ENCODE data around the gene PROX1.

PROX1 gene

DNA sequence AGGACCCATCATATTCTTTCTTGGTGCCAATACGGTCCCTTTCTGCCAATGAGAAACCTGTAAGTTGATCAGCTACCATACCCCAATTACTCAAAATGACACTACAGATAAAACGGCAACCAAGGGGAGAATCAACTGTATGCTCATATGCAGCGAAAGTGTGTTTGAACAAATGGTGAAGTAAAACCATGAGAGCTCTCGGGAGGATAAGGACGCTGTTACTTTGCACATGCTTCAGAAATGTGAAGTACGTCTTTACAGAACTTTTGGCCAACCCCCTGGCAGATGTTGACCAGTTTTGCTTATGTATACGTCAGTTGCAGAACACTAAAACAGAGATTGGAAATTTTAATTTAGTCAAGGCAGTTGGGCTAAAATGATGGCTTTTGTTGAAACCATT lies 79.6 kb downstream of the PROX1 start:
- H3K27me3 ChIP-seq (ENCODE audit: low read depth, low read length) = no peaks in the 10 kb centered on the region
- no peaks in the 10 kb centered on the region for H3K9me3 ChIP-seq (ENCODE audit: control insufficient read depth in 1 of 2, low read length in 2 of 2)
- no peaks in the 10 kb centered on the region for H3K36me3 ChIP-seq (ENCODE audit: control insufficient read depth in 1 of 2, insufficient read depth in 2 of 2, low read length in 2 of 2)
- H3K4me3 ChIP-seq (ENCODE audit: low read depth in 1 of 2, low read length in 2 of 2) = no peak overlapping the region
- H3K4me1 ChIP-seq (ENCODE audit: control insufficient read depth in 1 of 2, insufficient read depth in 2 of 2, low read length in 2 of 2) = no peaks in the 10 kb centered on the region
- H3K27ac ChIP-seq (ENCODE audit: low read length) = no peak overlapping the region

DNA sequence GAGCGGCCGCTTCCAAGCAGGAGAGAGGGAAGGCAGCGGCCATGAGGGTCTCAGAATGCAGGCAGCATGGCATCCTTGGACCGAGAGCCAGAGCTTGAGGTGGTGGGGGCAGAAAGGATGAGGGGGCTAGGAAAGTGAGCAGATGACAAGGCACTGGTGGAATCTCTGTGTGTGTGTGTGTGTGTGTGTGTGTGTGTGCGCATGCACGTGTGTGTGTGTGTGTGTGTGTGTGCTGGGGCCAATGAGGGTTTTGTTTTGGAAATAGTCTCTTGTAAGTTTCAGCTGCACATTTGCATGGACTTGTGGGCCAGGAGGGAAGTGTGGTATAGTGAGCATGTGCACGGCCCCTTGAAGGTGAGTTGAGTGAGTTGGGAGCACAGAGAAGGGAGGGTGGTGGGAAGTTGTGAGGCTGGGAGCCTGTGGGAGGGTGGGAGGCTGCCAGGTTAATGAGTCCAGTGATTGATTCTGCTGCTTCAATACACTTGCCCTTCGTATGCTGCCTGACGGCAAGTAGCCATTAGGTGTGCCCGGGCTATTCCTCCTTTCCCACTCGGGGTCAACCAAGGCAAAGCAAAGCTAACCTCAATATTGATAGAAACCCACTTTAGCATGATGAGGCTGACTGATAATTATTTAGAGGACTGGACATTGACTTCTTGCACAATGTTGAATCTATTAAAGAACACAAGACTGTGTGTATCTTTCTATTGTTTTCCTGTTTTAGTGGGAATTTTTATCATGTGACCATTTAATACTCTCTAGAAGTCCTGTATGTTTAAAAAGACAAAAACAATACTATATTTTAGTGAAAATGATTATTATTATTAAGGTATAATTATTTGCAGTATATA lies 80.3 kb downstream of the PROX1 start:
- Histone ChIP-seq H3K36me3 (ENCODE audit: control insufficient read depth in 1 of 2, insufficient read depth in 2 of 2, low read length in 2 of 2) (no peaks in the 10 kb centered on the region), H3K4me1 (ENCODE audit: control insufficient read depth in 1 of 2, insufficient read depth in 2 of 2, low read length in 2 of 2) (no peaks in the 10 kb centered on the region), H3K27me3 (ENCODE audit: low read depth, low read length) (no peaks in the 10 kb centered on the region), H3K27ac (ENCODE audit: low read length) (no peak overlapping the region), H3K4me3 (ENCODE audit: low read depth in 1 of 2, low read length in 2 of 2) (no peak overlapping the region), H3K9me3 (ENCODE audit: control insufficient read depth in 1 of 2, low read length in 2 of 2) (no peaks in the 10 kb centered on the region)

DNA sequence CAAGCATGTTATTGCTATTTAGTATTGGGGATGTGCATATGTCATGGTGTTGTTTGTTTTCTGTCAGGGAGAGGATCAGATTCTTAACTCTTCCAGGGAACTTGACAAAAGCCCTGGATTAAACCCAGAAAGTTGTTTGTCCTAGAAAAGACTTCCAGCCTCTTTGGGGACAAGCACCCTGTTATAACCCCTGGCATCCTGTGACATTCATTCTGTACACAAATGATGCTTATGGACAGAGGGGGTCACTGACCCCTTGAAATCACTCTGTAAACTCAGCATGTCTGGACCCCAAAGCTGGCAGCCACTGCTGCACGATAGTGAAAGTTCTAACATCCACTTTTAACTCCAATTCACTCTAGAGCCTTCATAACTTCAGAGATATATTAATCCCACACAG lies 81.2 kb downstream of the PROX1 start:
- Histone ChIP-seq H3K4me3 (ENCODE audit: low read depth in 1 of 2, low read length in 2 of 2) (no peak overlapping the region), H3K4me1 (ENCODE audit: control insufficient read depth in 1 of 2, insufficient read depth in 2 of 2, low read length in 2 of 2) (no peaks in the 10 kb centered on the region), H3K27me3 (ENCODE audit: low read depth, low read length) (no peaks in the 10 kb centered on the region), H3K36me3 (ENCODE audit: control insufficient read depth in 1 of 2, insufficient read depth in 2 of 2, low read length in 2 of 2) (no peaks in the 10 kb centered on the region), H3K27ac (ENCODE audit: low read length) (no peak overlapping the region), H3K9me3 (ENCODE audit: control insufficient read depth in 1 of 2, low read length in 2 of 2) (no peaks in the 10 kb centered on the region)

DNA sequence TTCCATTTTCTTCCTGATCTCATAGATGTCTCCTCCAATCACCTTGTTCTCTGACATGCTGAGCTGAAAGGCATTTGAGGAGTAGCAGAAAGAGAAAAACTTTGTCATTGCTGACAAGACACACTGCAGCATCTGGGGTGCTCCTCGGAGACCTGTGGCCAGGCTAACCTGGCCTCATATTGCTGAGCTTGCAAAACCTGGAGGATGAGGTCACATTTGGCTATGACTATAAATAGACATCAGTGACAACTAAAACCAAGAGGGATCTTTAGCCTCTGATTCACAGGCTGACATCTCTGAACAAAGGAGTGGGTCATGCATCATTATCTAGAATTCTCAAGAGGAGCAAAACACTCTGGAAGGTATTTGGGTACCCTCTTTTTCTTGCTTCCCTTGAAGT lies 83.7 kb downstream of the PROX1 start:
- no peaks in the 10 kb centered on the region for H3K4me1 ChIP-seq (ENCODE audit: control insufficient read depth in 1 of 2, insufficient read depth in 2 of 2, low read length in 2 of 2)
- no peaks in the 10 kb centered on the region for H3K36me3 ChIP-seq (ENCODE audit: control insufficient read depth in 1 of 2, insufficient read depth in 2 of 2, low read length in 2 of 2)
- no peaks in the 10 kb centered on the region for H3K27me3 ChIP-seq (ENCODE audit: low read depth, low read length)
- H3K4me3 ChIP-seq (ENCODE audit: low read depth in 1 of 2, low read length in 2 of 2) = no peak overlapping the region
- H3K27ac ChIP-seq (ENCODE audit: low read length) = no peak overlapping the region
- H3K9me3 ChIP-seq (ENCODE audit: control insufficient read depth in 1 of 2, low read length in 2 of 2) = no peaks in the 10 kb centered on the region

DNA sequence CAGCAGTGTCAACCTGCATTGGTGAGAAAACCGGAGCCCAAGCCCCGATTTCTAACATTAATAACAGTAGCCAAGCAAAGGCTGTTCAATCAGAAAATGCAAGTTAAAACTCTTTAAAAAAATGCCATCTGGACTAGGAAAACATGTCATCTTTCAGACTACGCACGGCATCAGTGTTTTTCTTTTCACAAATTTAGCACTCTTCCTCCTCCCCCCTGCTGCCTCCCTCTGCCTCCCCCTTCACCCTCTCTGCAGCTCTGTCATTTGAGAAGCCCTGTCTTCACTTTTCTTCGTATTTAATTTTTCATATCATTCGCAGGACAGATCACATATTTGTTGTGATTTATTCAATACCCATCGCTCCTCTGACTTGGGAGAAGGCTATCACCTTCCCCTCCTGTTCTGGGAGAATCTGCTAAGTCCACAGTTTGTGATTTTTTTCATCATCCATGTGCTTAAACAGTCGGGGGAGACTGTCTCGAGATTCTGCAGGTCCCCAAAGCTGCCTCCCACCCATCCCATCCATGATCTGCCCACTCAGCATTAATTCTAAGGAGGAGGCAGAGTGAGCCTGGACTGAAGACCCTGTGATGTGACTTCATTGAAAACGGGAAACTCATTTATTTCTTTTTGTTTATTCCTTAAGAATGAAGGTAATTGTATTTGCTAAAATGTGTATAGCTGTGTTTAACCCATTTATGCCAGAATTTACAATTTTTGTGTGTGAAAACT lies 84.8 kb downstream of the PROX1 start:
- Histone ChIP-seq H3K9me3 (ENCODE audit: control insufficient read depth in 1 of 2, low read length in 2 of 2) (no peaks in the 10 kb centered on the region), H3K36me3 (ENCODE audit: control insufficient read depth in 1 of 2, insufficient read depth in 2 of 2, low read length in 2 of 2) (no peaks in the 10 kb centered on the region), H3K4me3 (ENCODE audit: low read depth in 1 of 2, low read length in 2 of 2) (no peak overlapping the region), H3K4me1 (ENCODE audit: control insufficient read depth in 1 of 2, insufficient read depth in 2 of 2, low read length in 2 of 2) (no peaks in the 10 kb centered on the region), H3K27me3 (ENCODE audit: low read depth, low read length) (no peaks in the 10 kb centered on the region), H3K27ac (ENCODE audit: low read length) (no peak overlapping the region)

DNA sequence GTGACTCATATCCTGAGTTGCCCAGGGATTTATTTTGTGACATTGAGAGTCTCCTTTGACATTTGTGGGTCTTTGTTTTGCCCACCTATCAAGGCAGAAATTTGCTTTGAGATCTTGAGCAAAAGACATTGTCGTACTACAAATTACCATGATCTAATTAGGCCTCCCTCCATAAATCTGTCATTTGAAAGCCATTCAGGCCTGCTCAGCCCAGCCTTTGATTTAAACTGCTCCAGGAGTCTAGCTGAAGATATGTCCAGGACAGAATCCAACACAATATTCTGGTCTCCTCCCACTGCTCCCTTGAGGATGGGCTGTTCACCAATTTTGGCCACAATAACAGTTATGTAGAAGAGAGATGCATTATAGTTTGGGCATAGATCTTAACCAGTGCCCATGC lies 86.7 kb downstream of the PROX1 start:
- H3K4me3 ChIP-seq (ENCODE audit: low read depth in 1 of 2, low read length in 2 of 2) = no peak overlapping the region
- no peak overlapping the region for H3K27ac ChIP-seq (ENCODE audit: low read length)
- no peaks in the 10 kb centered on the region for H3K9me3 ChIP-seq (ENCODE audit: control insufficient read depth in 1 of 2, low read length in 2 of 2)
- no peaks in the 10 kb centered on the region for H3K4me1 ChIP-seq (ENCODE audit: control insufficient read depth in 1 of 2, insufficient read depth in 2 of 2, low read length in 2 of 2)
- H3K36me3 ChIP-seq (ENCODE audit: control insufficient read depth in 1 of 2, insufficient read depth in 2 of 2, low read length in 2 of 2) = no peaks in the 10 kb centered on the region
- no peaks in the 10 kb centered on the region for H3K27me3 ChIP-seq (ENCODE audit: low read depth, low read length)

DNA sequence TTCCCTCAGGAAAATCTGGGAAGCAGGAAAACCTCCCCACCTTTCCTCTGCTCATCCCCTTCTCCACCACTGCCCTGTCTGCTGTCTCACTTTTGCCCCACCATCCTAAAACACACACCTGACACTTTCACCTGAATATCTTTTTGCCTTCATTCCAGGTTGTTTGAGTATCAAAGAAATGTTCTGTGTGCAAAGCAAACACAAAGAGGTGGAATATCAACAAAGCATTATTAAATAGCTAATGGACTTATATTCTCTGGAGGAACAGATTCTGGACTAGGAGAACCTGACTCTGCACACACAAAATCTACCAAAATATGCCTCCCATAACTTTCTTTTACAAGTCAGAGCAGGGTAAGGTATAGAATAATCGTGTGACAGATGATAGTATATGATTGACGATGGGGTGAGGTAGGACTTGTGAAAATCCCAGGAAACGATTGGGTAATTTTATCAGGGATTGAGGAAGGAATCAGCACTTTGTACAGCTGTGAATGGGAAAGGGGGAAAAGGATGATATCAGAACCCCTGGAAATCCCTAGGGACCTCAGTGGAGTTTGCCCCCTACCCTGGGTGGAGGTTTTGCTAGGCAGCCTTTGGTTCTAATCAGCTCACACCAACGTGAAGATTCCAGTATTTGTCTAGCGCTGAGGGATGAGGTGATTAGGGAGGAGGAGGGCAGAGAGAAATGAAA lies 87.7 kb downstream of the PROX1 start:
- Histone ChIP-seq H3K27ac (ENCODE audit: low read length) (no peak overlapping the region), H3K4me3 (ENCODE audit: low read depth in 1 of 2, low read length in 2 of 2) (no peak overlapping the region), H3K36me3 (ENCODE audit: control insufficient read depth in 1 of 2, insufficient read depth in 2 of 2, low read length in 2 of 2) (no peaks in the 10 kb centered on the region), H3K27me3 (ENCODE audit: low read depth, low read length) (no peaks in the 10 kb centered on the region), H3K4me1 (ENCODE audit: control insufficient read depth in 1 of 2, insufficient read depth in 2 of 2, low read length in 2 of 2) (no peaks in the 10 kb centered on the region), H3K9me3 (ENCODE audit: control insufficient read depth in 1 of 2, low read length in 2 of 2) (no peaks in the 10 kb centered on the region)

DNA sequence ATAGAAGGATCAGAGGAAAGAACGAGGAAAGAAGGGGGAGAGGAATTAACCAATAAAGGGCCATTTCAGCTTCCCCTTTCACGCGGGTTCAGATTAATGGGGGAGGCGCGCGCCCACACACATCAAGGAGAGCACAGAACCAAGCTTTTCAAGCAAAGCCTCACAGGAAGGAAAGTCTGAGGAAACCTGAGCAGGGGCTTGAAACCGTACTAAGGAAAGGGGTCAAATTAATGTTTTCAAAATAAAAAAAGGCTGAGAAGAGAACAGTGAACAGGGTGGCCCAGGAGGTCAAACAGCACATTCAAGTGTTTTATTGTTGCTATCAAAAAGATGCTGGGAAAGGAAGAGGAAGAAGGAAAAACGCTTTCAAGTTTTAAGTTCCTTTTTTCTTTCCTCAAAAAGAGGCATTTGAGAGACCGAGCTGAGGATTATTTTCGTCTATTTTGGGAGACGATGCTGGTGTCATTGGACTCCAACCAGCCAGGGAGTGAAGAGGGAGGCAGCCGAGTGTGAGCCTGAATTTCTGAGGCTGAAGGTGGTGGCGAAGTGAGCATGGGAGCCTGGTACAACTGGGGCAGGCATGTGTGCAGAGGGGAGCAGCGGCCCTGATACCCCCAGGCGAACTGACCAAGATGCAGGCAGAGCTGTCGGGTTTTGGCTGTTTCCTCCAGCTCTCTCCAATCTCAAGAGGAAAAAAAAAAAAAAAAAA lies 88.4 kb downstream of the PROX1 start:
- Histone ChIP-seq H3K9me3 (ENCODE audit: control insufficient read depth in 1 of 2, low read length in 2 of 2) (no peaks in the 10 kb centered on the region), H3K36me3 (ENCODE audit: control insufficient read depth in 1 of 2, insufficient read depth in 2 of 2, low read length in 2 of 2) (no peaks in the 10 kb centered on the region), H3K27me3 (ENCODE audit: low read depth, low read length) (no peaks in the 10 kb centered on the region), H3K4me3 (ENCODE audit: low read depth in 1 of 2, low read length in 2 of 2) (no peak overlapping the region), H3K4me1 (ENCODE audit: control insufficient read depth in 1 of 2, insufficient read depth in 2 of 2, low read length in 2 of 2) (no peaks in the 10 kb centered on the region), H3K27ac (ENCODE audit: low read length) (no peak overlapping the region)

DNA sequence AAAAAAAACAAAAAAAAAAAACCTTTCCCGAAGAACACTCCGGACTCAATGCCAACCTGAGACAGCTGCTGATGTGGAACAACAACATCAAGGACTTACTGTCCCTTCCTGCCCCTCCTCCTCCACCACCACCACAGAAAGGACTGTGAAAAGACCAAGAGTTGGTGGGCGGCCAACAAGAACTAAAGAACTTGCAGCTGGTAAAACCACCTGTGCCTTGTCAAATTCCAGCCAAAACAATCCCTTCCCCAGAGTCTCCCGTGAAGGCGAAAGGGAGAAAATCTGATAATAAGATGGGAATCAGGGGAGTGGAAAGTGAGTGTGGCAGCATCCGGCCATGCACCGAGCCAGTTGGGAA lies 88.9 kb downstream of the PROX1 start:
- Histone ChIP-seq H3K4me1 (ENCODE audit: control insufficient read depth in 1 of 2, insufficient read depth in 2 of 2, low read length in 2 of 2) (no peaks in the 10 kb centered on the region), H3K36me3 (ENCODE audit: control insufficient read depth in 1 of 2, insufficient read depth in 2 of 2, low read length in 2 of 2) (no peaks in the 10 kb centered on the region), H3K27ac (ENCODE audit: low read length) (no peak overlapping the region), H3K9me3 (ENCODE audit: control insufficient read depth in 1 of 2, low read length in 2 of 2) (no peaks in the 10 kb centered on the region), H3K27me3 (ENCODE audit: low read depth, low read length) (no peaks in the 10 kb centered on the region), H3K4me3 (ENCODE audit: low read depth in 1 of 2, low read length in 2 of 2) (no peak overlapping the region)

DNA sequence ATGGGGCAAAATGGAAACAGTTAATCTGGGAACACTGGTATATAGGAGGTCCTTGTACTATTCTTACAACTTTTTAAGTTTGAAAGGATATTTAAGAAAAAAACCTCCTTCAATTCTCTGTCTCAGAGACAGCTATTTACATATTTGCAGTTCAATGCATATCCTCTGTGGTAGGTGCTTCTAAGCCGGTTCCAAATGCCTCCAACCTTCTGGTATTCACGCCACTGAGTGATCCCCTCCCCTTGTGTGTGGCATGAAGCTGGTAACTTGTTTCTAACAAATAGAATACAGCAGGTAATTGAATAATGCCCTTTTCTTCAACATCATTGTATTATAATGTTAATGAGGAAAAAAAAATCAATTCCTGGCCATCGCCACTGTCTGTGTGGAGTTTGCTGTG lies 91.2 kb downstream of the PROX1 start:
- Histone ChIP-seq H3K36me3 (ENCODE audit: control insufficient read depth in 1 of 2, insufficient read depth in 2 of 2, low read length in 2 of 2) (no peaks in the 10 kb centered on the region), H3K27me3 (ENCODE audit: low read depth, low read length) (no peaks in the 10 kb centered on the region)

DNA sequence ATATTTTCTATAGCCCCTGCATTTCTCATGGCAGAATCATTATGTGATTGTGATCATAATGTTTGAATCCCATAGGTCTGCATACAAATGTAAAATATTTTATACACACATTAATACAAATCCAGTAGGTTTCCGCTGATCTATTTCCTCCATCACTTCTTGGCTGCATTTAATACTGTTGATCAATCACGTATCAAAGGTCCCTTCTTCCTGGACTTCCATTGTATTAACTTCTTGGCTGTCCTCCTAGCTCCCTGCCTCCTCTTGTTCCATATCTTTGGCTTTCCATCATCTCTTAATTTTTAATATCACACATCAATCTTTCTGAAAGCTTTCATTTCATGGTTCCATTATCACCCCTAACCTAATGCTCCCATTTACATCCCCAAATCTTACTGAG lies 97.6 kb downstream of the PROX1 start:
- no peaks in the 10 kb centered on the region for H3K36me3 ChIP-seq (ENCODE audit: control insufficient read depth in 1 of 2, insufficient read depth in 2 of 2, low read length in 2 of 2)
- H3K9me3 ChIP-seq (ENCODE audit: control insufficient read depth in 1 of 2, low read length in 2 of 2) = no peaks in the 10 kb centered on the region
- H3K4me3 ChIP-seq (ENCODE audit: low read depth in 1 of 2, low read length in 2 of 2) = no peak overlapping the region
- H3K27ac ChIP-seq (ENCODE audit: low read length) = no peak overlapping the region
- no peaks in the 10 kb centered on the region for H3K27me3 ChIP-seq (ENCODE audit: low read depth, low read length)
- H3K4me1 ChIP-seq (ENCODE audit: control insufficient read depth in 1 of 2, insufficient read depth in 2 of 2, low read length in 2 of 2) = no peaks in the 10 kb centered on the region

More for the DNA sequence above, 91.2 kb downstream of the PROX1 start:
- no peak overlapping the region for H3K4me3 ChIP-seq (ENCODE audit: low read depth in 1 of 2, low read length in 2 of 2)
- H3K27ac ChIP-seq (ENCODE audit: low read length) = no peak overlapping the region
- H3K9me3 ChIP-seq (ENCODE audit: control insufficient read depth in 1 of 2, low read length in 2 of 2) = no peaks in the 10 kb centered on the region
- H3K4me1 ChIP-seq (ENCODE audit: control insufficient read depth in 1 of 2, insufficient read depth in 2 of 2, low read length in 2 of 2) = no peaks in the 10 kb centered on the region

Measured in muscle layer of duodenum (tissue), 2 donors.